Esophagus squamous epithelium (tissue), 5 donors: ENCODE results near the gene BACH2. TPM values are rescaled to one million over a fixed set of nuclear protein-coding genes. Genes with fewer than 3 reads are reported as not detected.

Experiments
- DNase-seq: peaks from one replicate; lab custom pipeline; 2025; lab: John Stamatoyannopoulos, UW
- H3K27ac ChIP-seq, 4 donors: fragments of 200-600 bp; sonication (generic); one replicate each; pipeline ENCODE4 v1.5.1; 2016 to 2019; ENCODE audit warnings: mild to moderate bottlenecking in 1 of 4
- H3K27me3 ChIP-seq, 4 donors: fragments of 200-600 bp; sonication (generic); 1 replicate in 3 of 4; 2 replicates in 1 of 4; pipeline versions ENCODE4 v1.5.1 to v1.6.0; 2017 to 2021; ENCODE audit warnings: antibody characterized with exemption in 1 of 4
- H3K36me3 ChIP-seq, 3 donors: fragments of 200-600 bp; sonication (generic); one replicate each; pipeline ENCODE4 v1.5.1; 2016 to 2019
- H3K4me1 ChIP-seq, 3 donors: fragments of 200-600 bp; sonication (generic); one replicate each; pipeline ENCODE4 v1.5.1; 2017 to 2019
- H3K4me3 ChIP-seq, 4 donors: fragments of 200-600 bp; sonication (generic); 1 replicate in 3 of 4; 2 replicates in 1 of 4; pipeline ENCODE4 v1.5.1; 2016 to 2019; ENCODE audit warnings: mild to moderate bottlenecking in 2 of 4, moderate library complexity in 1 of 4
- H3K9me3 ChIP-seq, 3 donors: fragments of 200-600 bp; sonication (generic); one replicate each; pipeline ENCODE4 v1.5.1; 2016 to 2019
- POLR2A ChIP-seq, 4 donors: fragments of 450-650 bp; IDR thresholded peaks; one replicate each; pipeline ENCODE4 v1.6.1; 2017; ENCODE audit warnings: antibody characterized with exemption in 4 of 4, mild to moderate bottlenecking in 4 of 4, moderate library complexity in 3 of 4
- WGBS, 2 donors: methylation state at CpG; one replicate each; pipeline ENCODE4 v1.1.5; 2018; 5-methylcytosine and 5-hydroxymethylcytosine counted together
- intact Hi-C: fragments of 100-400 bp; cut with DNase I; formaldehyde crosslinking; loops from one replicate; pipeline ENCODE4 v1.15.0; 2022
- total RNA-seq, 4 donors: library from RNA; depleted of rRNA; stranded (reverse); fragments of >200 nt; gene quantifications; one replicate each; pipeline ENCODE4 v1.1.0, GENCODE V29; 2016
- TF ChIP-seq, protein P1 (sequence below), 6 experiments: fragments of 450-650 bp in 4 of 6; fragments of 200-600 bp in 2 of 6; sonication (generic) in 2 of 6; IDR thresholded peaks; one replicate each; pipeline ENCODE4 v1.5.1; 2016 to 2019; ENCODE audit warnings: antibody characterized with exemption in 6 of 6, mild to moderate bottlenecking in 4 of 6, moderate library complexity in 4 of 6
- donor health status: DM: yes; HTN: yes; CAD: no.

Gene BACH2
- total RNA-seq, 4 donors from 2014 or later = 0.22 to 6.1 (median 0.66) TPM

DNA sequence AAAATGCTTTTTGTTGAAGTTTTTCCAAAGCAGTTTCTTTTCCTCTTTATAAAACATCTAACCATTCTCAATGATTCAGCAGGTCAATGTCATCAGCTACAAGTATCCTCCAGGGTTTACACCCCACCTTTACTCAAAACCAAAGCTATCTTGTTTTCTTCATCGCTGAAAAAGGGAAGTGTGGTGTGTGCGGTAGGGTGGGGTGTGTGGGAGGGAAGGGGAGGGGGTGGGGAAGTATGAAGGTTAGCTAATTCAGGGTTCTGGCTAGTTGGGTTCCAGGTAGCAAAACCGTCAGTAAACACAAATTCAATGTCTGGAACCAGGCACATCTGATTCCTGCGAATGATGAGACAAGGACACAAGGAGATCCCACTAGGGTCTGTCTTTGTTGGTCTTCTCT, 212.8 kb downstream of the BACH2 start:
- no peak for TF ChIP-seq POLR2A (IDR thresholded peaks at IDR 0.05)
- TF ChIP-seq, protein P1, sequence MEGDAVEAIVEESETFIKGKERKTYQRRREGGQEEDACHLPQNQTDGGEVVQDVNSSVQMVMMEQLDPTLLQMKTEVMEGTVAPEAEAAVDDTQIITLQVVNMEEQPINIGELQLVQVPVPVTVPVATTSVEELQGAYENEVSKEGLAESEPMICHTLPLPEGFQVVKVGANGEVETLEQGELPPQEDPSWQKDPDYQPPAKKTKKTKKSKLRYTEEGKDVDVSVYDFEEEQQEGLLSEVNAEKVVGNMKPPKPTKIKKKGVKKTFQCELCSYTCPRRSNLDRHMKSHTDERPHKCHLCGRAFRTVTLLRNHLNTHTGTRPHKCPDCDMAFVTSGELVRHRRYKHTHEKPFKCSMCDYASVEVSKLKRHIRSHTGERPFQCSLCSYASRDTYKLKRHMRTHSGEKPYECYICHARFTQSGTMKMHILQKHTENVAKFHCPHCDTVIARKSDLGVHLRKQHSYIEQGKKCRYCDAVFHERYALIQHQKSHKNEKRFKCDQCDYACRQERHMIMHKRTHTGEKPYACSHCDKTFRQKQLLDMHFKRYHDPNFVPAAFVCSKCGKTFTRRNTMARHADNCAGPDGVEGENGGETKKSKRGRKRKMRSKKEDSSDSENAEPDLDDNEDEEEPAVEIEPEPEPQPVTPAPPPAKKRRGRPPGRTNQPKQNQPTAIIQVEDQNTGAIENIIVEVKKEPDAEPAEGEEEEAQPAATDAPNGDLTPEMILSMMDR (IDR thresholded peaks at IDR 0.05) = no peak
- H3K4me3 ChIP-seq = no peak overlapping the region
- H3K27me3 ChIP-seq = no peaks in the 10 kb centered on the region
- no peak overlapping the region for H3K27ac ChIP-seq
- H3K9me3 ChIP-seq = no peaks in the 10 kb centered on the region
- H3K36me3 ChIP-seq = no peaks in the 10 kb centered on the region
- peaks cover 7 to 27% (median 11%) of the 10 kb centered on the region in 3 donors for H3K4me1 ChIP-seq
- DNase-seq = no peak
- intact Hi-C loops = loop anchor here (10.0 kb wide), 1 partner anchor 381 kb away; no protein-coding TSS in a partner anchor
- WGBS, 2 donors = 73 to 84% methylated on average over 2 to 4 of the region's 4 CpGs

- no peak overlapping the region for H3K27ac ChIP-seq
Measured at GRCh38 chr6:90082847-90083246, 213.8 kb downstream of the BACH2 start.

DNA sequence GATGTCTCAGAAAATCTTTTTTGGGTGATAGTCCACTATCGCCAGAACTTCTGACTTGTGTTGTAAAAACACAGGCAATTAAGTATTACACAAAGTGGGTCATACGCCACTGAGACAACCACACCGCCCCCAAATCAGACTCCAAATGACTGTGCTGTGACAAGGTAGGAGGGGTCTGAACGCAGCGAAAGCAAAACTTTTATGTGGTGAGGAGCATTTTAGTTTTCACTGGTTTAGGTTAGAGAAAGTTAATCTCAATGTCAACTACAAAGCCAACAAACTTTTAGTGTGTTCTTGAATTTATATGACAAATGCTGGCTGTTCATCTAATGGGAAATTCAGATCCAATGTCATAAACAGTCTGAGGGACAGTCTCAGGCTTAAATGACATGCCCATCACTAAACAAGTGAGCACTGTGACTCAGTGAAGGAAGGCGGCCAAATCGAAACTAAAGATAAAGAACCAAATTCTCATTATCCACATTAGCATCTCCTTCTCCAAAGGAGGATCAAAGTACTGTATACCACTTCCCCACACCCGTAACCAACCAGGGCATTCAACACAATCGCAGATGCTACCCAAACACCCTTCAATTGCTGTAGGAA, 215.7 kb downstream of the BACH2 start:
- H3K27me3 ChIP-seq = no peaks in the 10 kb centered on the region
- intact Hi-C loops = loop anchor here (10.0 kb wide), 1 partner anchor 384 kb away; no protein-coding TSS in a partner anchor
- TF ChIP-seq POLR2A (IDR thresholded peaks at IDR 0.05) = no peak
- TF ChIP-seq, protein P1 (IDR thresholded peaks at IDR 0.05) = no peak
- no peaks in the 10 kb centered on the region for H3K36me3 ChIP-seq
- peak overlapping the region in 1 of 4 donors; percentile 19 for H3K4me3 ChIP-seq
- WGBS, 2 donors = 71 to 88% methylated on average over 9 of the region's 9 CpGs
- H3K27ac ChIP-seq = no peak overlapping the region
- H3K4me1 ChIP-seq = no peaks in the 10 kb centered on the region
- H3K9me3 ChIP-seq = no peaks in the 10 kb centered on the region
- no peak for DNase-seq

More at GRCh38 chr6:90082847-90083246, 213.8 kb downstream of the BACH2 start:
- no peaks in the 10 kb centered on the region for H3K9me3 ChIP-seq
- H3K27me3 ChIP-seq = no peaks in the 10 kb centered on the region
- H3K4me3 ChIP-seq = no peak overlapping the region
- TF ChIP-seq POLR2A (IDR thresholded peaks at IDR 0.05) = no peak
- TF ChIP-seq, protein P1 (IDR thresholded peaks at IDR 0.05) = no peak
- H3K4me1 ChIP-seq = peaks cover 0 to 18% (median 5%) of the 10 kb centered on the region in 3 donors
- H3K36me3 ChIP-seq = no peaks in the 10 kb centered on the region
- intact Hi-C loops = loop anchor here (10.0 kb wide), 1 partner anchor 382 kb away; no protein-coding TSS in a partner anchor
- WGBS, 2 donors = 86 to 92% methylated on average over 2 of the region's 2 CpGs
- no peak for DNase-seq

- H3K4me1 ChIP-seq = no peaks in the 10 kb centered on the region
- no peaks in the 10 kb centered on the region for H3K9me3 ChIP-seq
- no peaks in the 10 kb centered on the region for H3K36me3 ChIP-seq
- no peak for TF ChIP-seq POLR2A (IDR thresholded peaks at IDR 0.05)
- TF ChIP-seq, protein P1 (IDR thresholded peaks at IDR 0.05) = no peak
- intact Hi-C loops = loop anchor here (10.0 kb wide), 1 partner anchor 385 kb away; no protein-coding TSS in a partner anchor
- DNase-seq = no peak
- H3K27ac ChIP-seq = no peak overlapping the region
- no peaks in the 10 kb centered on the region for H3K27me3 ChIP-seq
- no peak overlapping the region for H3K4me3 ChIP-seq
- 77 to 89% methylated on average over 11 of the region's 11 CpGs for WGBS, 2 donors
Measured at GRCh38 chr6:90079560-90080490, 216.8 kb downstream of the BACH2 start.
